WERI-Rb-1 (cell line): Measurements from ENCODE around the gene BCAS3.

ENCODE experiments used
- DNase-seq: peaks from one replicate; pipeline ENCODE4 v3.0.0-alpha.2; 2020
- H3K27ac ChIP-seq: fragments of 250-450 bp; sonication (Bioruptor Pico); 2 replicates; pipeline ENCODE4 v1.5.1; 2020; ENCODE audit warnings: mild to moderate bottlenecking, moderate library complexity
- H3K27me3 ChIP-seq: fragments of 250-450 bp; sonication (Bioruptor Pico); 2 replicates; pipeline ENCODE4 v1.5.1; 2021; ENCODE audit warnings: mild to moderate bottlenecking, low read depth, moderate library complexity; ENCODE audit not compliant: insufficient read depth, severe bottlenecking
- H3K36me3 ChIP-seq: fragments of 250-450 bp; sonication (Bioruptor Pico); 2 replicates; pipeline ENCODE4 v1.5.1; 2020; ENCODE audit warnings: mild to moderate bottlenecking, moderate library complexity
- H3K4me3 ChIP-seq: 2 replicates; pipeline ENCODE4 v1.5.1; 2011; ENCODE audit warnings: low read depth, mild to moderate bottlenecking, control low read depth, low read length
- H3K9me3 ChIP-seq: fragments of 250-450 bp; sonication (Bioruptor Pico); 2 replicates; pipeline ENCODE4 v1.5.1; 2021; ENCODE audit warnings: mild to moderate bottlenecking, moderate library complexity; ENCODE audit not compliant: severe bottlenecking
- CTCF ChIP-seq: IDR thresholded peaks from 2 replicates; pipeline ENCODE4 v1.5.1; 2011; ENCODE audit warnings: low read depth, mild to moderate bottlenecking, control low read depth, inconsistent platforms, low read length

Gene BCAS3

GRCh38 chr17:61253937-61254574 is 576.4 kb downstream of the BCAS3 start:
- Histone ChIP-seq H3K4me3 (no peak overlapping the region), H3K27ac (no peak overlapping the region), H3K36me3 (no peaks in the 10 kb centered on the region), H3K27me3 (no peaks in the 10 kb centered on the region), H3K9me3 (no peaks in the 10 kb centered on the region)
- TF ChIP-seq CTCF, result no peak
- DNase-seq, result no peak

- TF ChIP-seq CTCF, result no peak
- H3K27ac ChIP-seq, result no peak overlapping the region
- no peaks in the 10 kb centered on the region for H3K9me3 ChIP-seq
- H3K27me3 ChIP-seq, result no peaks in the 10 kb centered on the region
- DNase-seq, result no peak
- no peak overlapping the region for H3K4me3 ChIP-seq
- H3K36me3 ChIP-seq, result no peaks in the 10 kb centered on the region
Measured at GRCh38 chr17:61254904-61255303, 577.3 kb downstream of the BCAS3 start.

GRCh38 chr17:61255647-61256046 is 578.0 kb downstream of the BCAS3 start:
- no peak for DNase-seq
- Histone ChIP-seq H3K4me3 (no peak overlapping the region), H3K27me3 (no peaks in the 10 kb centered on the region), H3K36me3 (no peaks in the 10 kb centered on the region), H3K27ac (no peak overlapping the region), H3K9me3 (no peaks in the 10 kb centered on the region)
- no peak for TF ChIP-seq CTCF

GRCh38 chr17:61259360-61259759 is 581.7 kb downstream of the BCAS3 start:
- no peaks in the 10 kb centered on the region for H3K27me3 ChIP-seq
- no peak overlapping the region for H3K4me3 ChIP-seq
- no peak overlapping the region for H3K27ac ChIP-seq
- no peak for DNase-seq
- no peaks in the 10 kb centered on the region for H3K36me3 ChIP-seq
- TF ChIP-seq CTCF, result no peak
- H3K9me3 ChIP-seq, result no peaks in the 10 kb centered on the region

- Histone ChIP-seq H3K4me3 (no peak overlapping the region), H3K36me3 (no peaks in the 10 kb centered on the region), H3K27me3 (no peaks in the 10 kb centered on the region), H3K27ac (no peak overlapping the region), H3K9me3 (no peaks in the 10 kb centered on the region)
- no peak for DNase-seq
- no peak for TF ChIP-seq CTCF
Measured at GRCh38 chr17:61260071-61260797, 582.6 kb downstream of the BCAS3 start.
